GM12878 (cell line): ENCODE results near the gene KRTAP1-4. TPM values are rescaled to one million over a fixed set of nuclear protein-coding genes. Genes with fewer than 3 reads are reported as not detected.

ENCODE experiments used
- ATAC-seq: fragments of 200-7000 bp; cut with Tn5 transposase; 3 replicates; pipeline ENCODE4 v1.9.1; 2020; ENCODE audit warnings: mild to moderate bottlenecking, moderate library complexity
- BruUV-seq: library from RNA; stranded (reverse); fragments of 400-500 nt; replicated peaks from 2 replicates; lab custom pipeline; 2021; lab: Mats Ljungman, UMichigan
- CTCF ChIA-PET: fragments of 300-600 bp; sonication (Branson Sonifier 250); formaldehyde crosslinking; extraction: SDS; loops from one replicate; lab custom pipeline; 2021; ENCODE audit warnings: inconsistent platforms; lab: Yijun Ruan, JAX
- POLR2A ChIA-PET: fragments of 350-600 bp; formaldehyde crosslinking; extraction: SDS; loops from one replicate; lab custom pipeline; 2021; ENCODE audit warnings: inconsistent platforms; lab: Charles Lee
- RAD21 ChIA-PET: fragments of 300-600 bp; sonication (Branson Sonifier 250); formaldehyde crosslinking; loops from one replicate; lab custom pipeline; 2023; ENCODE audit warnings: antibody characterized with exemption; ENCODE audit not compliant: unreplicated experiment; lab: Charles Lee
- SMC1A ChIA-PET: fragments of 300-600 bp; sonication (Branson Sonifier 250); formaldehyde crosslinking; loops from one replicate; lab custom pipeline; 2023; ENCODE audit not compliant: unreplicated experiment, uncharacterized antibody; lab: Charles Lee
- DNase-seq: peaks from one replicate; pipeline ENCODE4 v3.0.0-alpha.2; 2011; ENCODE audit warnings: low read depth, low spot score
- FAIRE-seq: peaks from 3 replicates; lab custom pipeline; 2011; peaks lifted over from hg19 to GRCh38; lab: Jason Lieb, UNC
- H2AFZ ChIP-seq: 2 replicates; pipeline ENCODE4 v1.6.0; 2011; ENCODE audit warnings: low read depth, low read length, control low read depth; ENCODE audit not compliant: control insufficient read depth
- H3K27ac ChIP-seq: 2 replicates; pipeline ENCODE4 v1.5.1; 2011; ENCODE audit warnings: control low read depth; ENCODE audit not compliant: control insufficient read depth, insufficient read depth
- H3K27me3 ChIP-seq, 2 experiments: replicated peaks in 1 of 2; 2 replicates each; pipeline versions ENCODE4 v1.6.0 to v1.6.1; 2011; ENCODE audit warnings: low read length in 1 of 2; ENCODE audit not compliant: control insufficient read depth in 2 of 2, insufficient read depth in 2 of 2
- H3K36me3 ChIP-seq, 2 experiments: 2 replicates each; pipeline ENCODE4 v1.5.1; 2011; ENCODE audit warnings: low read length in 1 of 2; ENCODE audit not compliant: control insufficient read depth in 2 of 2, insufficient read depth in 2 of 2
- H3K4me1 ChIP-seq: 2 replicates; pipeline ENCODE4 v1.6.1; 2011; ENCODE audit warnings: mild to moderate bottlenecking, low read length, moderate library complexity, mixed read lengths; ENCODE audit not compliant: control insufficient read depth, insufficient read depth
- H3K4me2 ChIP-seq: 2 replicates; pipeline ENCODE4 v1.6.0; 2011; ENCODE audit warnings: control low read depth; ENCODE audit not compliant: control insufficient read depth, insufficient read depth
- H3K4me3 ChIP-seq: fragments of 200-600 bp; sonication (generic); 2 replicates; pipeline ENCODE4 v1.5.1; 2016
- H3K79me2 ChIP-seq: 2 replicates; pipeline ENCODE4 v1.6.0; 2011; ENCODE audit warnings: low read length; ENCODE audit not compliant: control insufficient read depth, insufficient read depth
- H3K9ac ChIP-seq: 2 replicates; pipeline ENCODE4 v1.8.0; 2011; ENCODE audit warnings: low read length, control low read depth, mixed read lengths; ENCODE audit not compliant: control insufficient read depth, insufficient read depth
- H3K9me3 ChIP-seq: replicated peaks from 3 replicates; pipeline ENCODE4 v1.5.1; 2011; ENCODE audit warnings: mild to moderate bottlenecking, low read length; ENCODE audit not compliant: control insufficient read depth, insufficient read depth
- H4K20me1 ChIP-seq: 2 replicates; pipeline ENCODE4 v1.6.0; 2011; ENCODE audit not compliant: control insufficient read depth, insufficient read depth
- BHLHE40 ChIP-seq, 2 experiments: fragments of 450-650 bp in 1 of 2; IDR thresholded peaks; 2 replicates each; pipeline ENCODE4 v1.6.1; 2011 to 2017; ENCODE audit warnings: low read depth in 2 of 2, borderline replicate concordance in 1 of 2, improper control_type of control experiment in 1 of 2, low read length in 1 of 2, mild to moderate bottlenecking in 1 of 2
- CBX3 ChIP-seq: fragments of 200-600 bp; sonication (generic); IDR thresholded peaks from 2 replicates; pipeline ENCODE4 v1.6.1; 2016; ENCODE audit warnings: low read depth, borderline replicate concordance
- CHD1 ChIP-seq: IDR thresholded peaks from 2 replicates; pipeline ENCODE4 v1.6.1; 2012; ENCODE audit warnings: low read depth, low read length, improper control_type of control experiment
- E2F8 ChIP-seq: fragments of 450-650 bp; IDR thresholded peaks from 2 replicates; pipeline ENCODE4 v1.6.1; 2018; ENCODE audit warnings: mild to moderate bottlenecking, low read depth, moderate library complexity; ENCODE audit not compliant: partially characterized antibody
- FOXK2 ChIP-seq: fragments of 450-650 bp; IDR thresholded peaks from 2 replicates; pipeline ENCODE4 v1.6.1; 2017; ENCODE audit warnings: mild to moderate bottlenecking, moderate library complexity
- NRF1 ChIP-seq: conservative IDR thresholded peaks from 2 replicates; pipeline ENCODE4 v1.6.1; 2011; ENCODE audit warnings: mild to moderate bottlenecking, low read depth, low read length, improper control_type of control experiment
- RAD21 ChIP-seq: IDR thresholded peaks from 2 replicates; pipeline ENCODE4 v1.6.1; 2011; ENCODE audit warnings: mild to moderate bottlenecking, low read depth, low read length, moderate library complexity; ENCODE audit not compliant: insufficient read depth
- SIN3A ChIP-seq: IDR thresholded peaks from 2 replicates; pipeline ENCODE4 v1.6.1; 2012; ENCODE audit warnings: low read depth, low read length, improper control_type of control experiment
- ZNF687 ChIP-seq: fragments of 450-650 bp; IDR thresholded peaks from 2 replicates; pipeline ENCODE4 v1.6.1; 2017; ENCODE audit warnings: mild to moderate bottlenecking, moderate library complexity
- WGBS: methylation state at CpG from one replicate; pipeline ENCODE4 v1.1.6; 2016; ENCODE audit warnings: low lambda C conversion rate; ENCODE audit not compliant: insufficient replicate concordance, insufficient coverage; ENCODE audit errors: missing lambda C conversion rate; 5-methylcytosine and 5-hydroxymethylcytosine counted together
- in situ Hi-C: fragments of 300-500 bp; cut with MboI; formaldehyde crosslinking; loops from 9 replicates; pipeline ENCODE4 v1.14.3; 2018; ENCODE audit warnings: mixed read lengths
- intact Hi-C: fragments of 100-400 bp; cut with micrococcal nuclease; formaldehyde crosslinking; loops from one replicate; pipeline ENCODE4 v1.14.2; 2022; ENCODE audit not compliant: unreplicated experiment
- polyA plus RNA-seq, 11 experiments: library from polyadenylated mRNA; depleted of rRNA in 4 of 11; unstranded in 6 of 11; stranded (reverse) in 5 of 11; fragments of >200 nt; fragmentation: Nextera tagmentation in 4 of 11; fragmentation: Illumina TruSeq in 1 of 11; extraction: Ambion mirVana in 4 of 11; extraction: Trizol in 1 of 11; gene quantifications; 1 replicate in 1 of 11; 2 replicates in 10 of 11; pipeline versions ENCODE4 v1.2.1 to v1.2.3, GENCODE V29; 2011 to 2016; ENCODE audit warnings: inconsistent platforms in 2 of 11, missing spikeins in 2 of 11, low read depth in 1 of 11
- total RNA-seq, 4 experiments: library from RNA; depleted of rRNA in 3 of 4; stranded (reverse); fragments of >200 nt in 3 of 4; fragmentation: Illumina TruSeq in 1 of 4; extraction: Trizol in 1 of 4; gene quantifications; 2 replicates each; pipeline versions ENCODE4 v1.2.1 to v1.2.3, GENCODE V29; 2013 to 2021
- TF ChIP-seq, protein P1 (sequence below): IDR thresholded peaks from 2 replicates; pipeline ENCODE4 v1.6.1; 2011; ENCODE audit warnings: borderline replicate concordance, low read depth, mild to moderate bottlenecking, moderate library complexity, low read length; ENCODE audit not compliant: insufficient read depth, poor library complexity, severe bottlenecking
- TF ChIP-seq, protein P2 (sequence below): fragments of 450-650 bp; IDR thresholded peaks from 2 replicates; pipeline ENCODE4 v1.6.1; 2016; ENCODE audit warnings: mild to moderate bottlenecking
- TF ChIP-seq, protein P3 (sequence below): fragments of 450-650 bp; conservative IDR thresholded peaks from 2 replicates; pipeline ENCODE4 v1.6.1; 2017; ENCODE audit warnings: mild to moderate bottlenecking, moderate library complexity

Gene KRTAP1-4
- total and polyA plus RNA-seq, 10 of the 15 experiments (the other 5 are each of a cell fraction or from before 2014, with no cell fraction given), result not detected

DNA sequence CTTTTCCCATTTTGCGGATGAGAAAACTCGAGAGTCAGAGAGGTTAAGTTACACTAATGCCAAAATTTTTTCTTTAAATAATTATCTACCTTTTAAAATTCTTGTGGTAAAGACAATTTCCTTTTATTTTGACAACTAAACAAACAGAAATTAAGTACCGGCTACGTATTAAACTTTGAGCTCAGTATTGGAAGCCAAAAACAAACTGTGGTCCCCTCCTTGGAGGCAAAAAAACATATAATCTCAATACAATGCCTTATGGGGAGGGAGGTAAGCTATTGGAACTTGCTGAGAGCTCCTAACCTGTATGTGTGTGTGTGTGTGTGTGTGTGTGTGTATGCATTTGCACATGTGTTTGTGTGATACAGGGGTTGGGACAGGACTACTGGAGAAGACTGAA, 33.5 kb upstream of the KRTAP1-4 start:
- SMC1A ChIA-PET, result no interaction called here
- intact Hi-C loops (no loop called here), in situ Hi-C loops (no loop called here)
- Histone ChIP-seq H3K4me3 (no peak overlapping the region), H3K36me3 (no peaks in the 10 kb centered on the region), H2AFZ (no peak overlapping the region), H3K27me3 (no peaks in the 10 kb centered on the region; a peak in 1 of 4 replicates), H3K79me2 (no peaks in the 10 kb centered on the region), H3K4me2 (no peak overlapping the region), H3K9ac (no peak overlapping the region), H3K27ac (no peak overlapping the region), H4K20me1 (no peaks in the 10 kb centered on the region), H3K9me3 (no peaks in the 10 kb centered on the region), H3K4me1 (no peaks in the 10 kb centered on the region)
- ATAC-seq (no peak), FAIRE-seq (no peak), DNase-seq (no peak)
- CTCF ChIA-PET, result no interaction called here
- RAD21 ChIA-PET, result no interaction called here
- 20% methylated on average over 4 of the region's 4 CpGs for WGBS
- BruUV-seq, result no TSS peak
- POLR2A ChIA-PET, result no interaction called here
- no peak for TF ChIP-seq NRF1
- TF ChIP-seq FOXK2, result no peak
- no peak for TF ChIP-seq RAD21
- TF ChIP-seq, protein P1, sequence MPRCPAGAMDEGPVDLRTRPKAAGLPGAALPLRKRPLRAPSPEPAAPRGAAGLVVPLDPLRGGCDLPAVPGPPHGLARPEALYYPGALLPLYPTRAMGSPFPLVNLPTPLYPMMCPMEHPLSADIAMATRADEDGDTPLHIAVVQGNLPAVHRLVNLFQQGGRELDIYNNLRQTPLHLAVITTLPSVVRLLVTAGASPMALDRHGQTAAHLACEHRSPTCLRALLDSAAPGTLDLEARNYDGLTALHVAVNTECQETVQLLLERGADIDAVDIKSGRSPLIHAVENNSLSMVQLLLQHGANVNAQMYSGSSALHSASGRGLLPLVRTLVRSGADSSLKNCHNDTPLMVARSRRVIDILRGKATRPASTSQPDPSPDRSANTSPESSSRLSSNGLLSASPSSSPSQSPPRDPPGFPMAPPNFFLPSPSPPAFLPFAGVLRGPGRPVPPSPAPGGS, result no peak
- no peak for TF ChIP-seq E2F8
- no peak for TF ChIP-seq CBX3
- TF ChIP-seq, protein P2, sequence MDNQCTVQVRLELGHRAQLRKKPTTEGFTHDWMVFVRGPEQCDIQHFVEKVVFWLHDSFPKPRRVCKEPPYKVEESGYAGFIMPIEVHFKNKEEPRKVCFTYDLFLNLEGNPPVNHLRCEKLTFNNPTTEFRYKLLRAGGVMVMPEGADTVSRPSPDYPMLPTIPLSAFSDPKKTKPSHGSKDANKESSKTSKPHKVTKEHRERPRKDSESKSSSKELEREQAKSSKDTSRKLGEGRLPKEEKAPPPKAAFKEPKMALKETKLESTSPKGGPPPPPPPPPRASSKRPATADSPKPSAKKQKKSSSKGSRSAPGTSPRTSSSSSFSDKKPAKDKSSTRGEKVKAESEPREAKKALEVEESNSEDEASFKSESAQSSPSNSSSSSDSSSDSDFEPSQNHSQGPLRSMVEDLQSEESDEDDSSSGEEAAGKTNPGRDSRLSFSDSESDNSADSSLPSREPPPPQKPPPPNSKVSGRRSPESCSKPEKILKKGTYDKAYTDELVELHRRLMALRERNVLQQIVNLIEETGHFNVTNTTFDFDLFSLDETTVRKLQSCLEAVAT, result no peak
- TF ChIP-seq, protein P3, sequence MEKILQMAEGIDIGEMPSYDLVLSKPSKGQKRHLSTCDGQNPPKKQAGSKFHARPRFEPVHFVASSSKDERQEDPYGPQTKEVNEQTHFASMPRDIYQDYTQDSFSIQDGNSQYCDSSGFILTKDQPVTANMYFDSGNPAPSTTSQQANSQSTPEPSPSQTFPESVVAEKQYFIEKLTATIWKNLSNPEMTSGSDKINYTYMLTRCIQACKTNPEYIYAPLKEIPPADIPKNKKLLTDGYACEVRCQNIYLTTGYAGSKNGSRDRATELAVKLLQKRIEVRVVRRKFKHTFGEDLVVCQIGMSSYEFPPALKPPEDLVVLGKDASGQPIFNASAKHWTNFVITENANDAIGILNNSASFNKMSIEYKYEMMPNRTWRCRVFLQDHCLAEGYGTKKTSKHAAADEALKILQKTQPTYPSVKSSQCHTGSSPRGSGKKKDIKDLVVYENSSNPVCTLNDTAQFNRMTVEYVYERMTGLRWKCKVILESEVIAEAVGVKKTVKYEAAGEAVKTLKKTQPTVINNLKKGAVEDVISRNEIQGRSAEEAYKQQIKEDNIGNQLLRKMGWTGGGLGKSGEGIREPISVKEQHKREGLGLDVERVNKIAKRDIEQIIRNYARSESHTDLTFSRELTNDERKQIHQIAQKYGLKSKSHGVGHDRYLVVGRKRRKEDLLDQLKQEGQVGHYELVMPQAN, result no peak
- TF ChIP-seq ZNF687, result no peak
- no peak for TF ChIP-seq CHD1
- no peak for TF ChIP-seq SIN3A
- no peak for TF ChIP-seq BHLHE40 (IDR thresholded peaks at IDR 0.05; ENCODE audit: borderline replicate concordance in 1 of 2, low read depth in 2 of 2, low read length in 1 of 2)
